H9 (cell line): ENCODE measurements around the gene ALDH5A1. TPM values are rescaled to one million over a fixed set of nuclear protein-coding genes. Genes with fewer than 3 reads are reported as not detected.

ENCODE experiments used
- DNase-seq: peaks from one replicate; pipeline ENCODE4 v3.0.0-alpha.2; 2017
- H2AFZ ChIP-seq: one replicate; pipeline ENCODE4 v1.6.1; 2013; ENCODE audit warnings: mild to moderate bottlenecking, low read length, control low read depth, moderate library complexity
- H2AK5ac ChIP-seq: 2 replicates; pipeline ENCODE4 v1.6.1; 2013; ENCODE audit warnings: low read length, control low read depth, mixed read lengths; ENCODE audit not compliant: insufficient read length
- H2BK120ac ChIP-seq: one replicate; pipeline ENCODE4 v1.6.1; 2013; ENCODE audit warnings: low read depth, mild to moderate bottlenecking, low read length, control low read depth, inconsistent platforms; ENCODE audit not compliant: poor library complexity, severe bottlenecking
- H2BK12ac ChIP-seq: 2 replicates; pipeline ENCODE4 v1.6.1; 2013; ENCODE audit warnings: low read length, control low read depth, mixed read lengths, low read depth; ENCODE audit not compliant: insufficient read length
- H2BK15ac ChIP-seq: 2 replicates; pipeline ENCODE4 v1.6.1; 2013; ENCODE audit warnings: low read depth, low read length, control low read depth
- H2BK20ac ChIP-seq: one replicate; pipeline ENCODE4 v1.6.1; 2013; ENCODE audit warnings: low read depth, mild to moderate bottlenecking, low read length, control low read depth, inconsistent platforms; ENCODE audit not compliant: poor library complexity, severe bottlenecking
- H2BK5ac ChIP-seq: 2 replicates; pipeline ENCODE4 v1.6.1; 2013; ENCODE audit warnings: low read length, control low read depth, mixed read lengths; ENCODE audit not compliant: insufficient read length
- H3K14ac ChIP-seq: 2 replicates; pipeline ENCODE4 v1.6.1; 2013; ENCODE audit warnings: low read length, control low read depth; ENCODE audit not compliant: insufficient read depth
- H3K18ac ChIP-seq: 2 replicates; pipeline ENCODE4 v1.6.1; 2013; ENCODE audit warnings: low read depth, mild to moderate bottlenecking, mixed read lengths, low read length, control low read depth; ENCODE audit not compliant: insufficient read length
- H3K23ac ChIP-seq: 2 replicates; pipeline ENCODE4 v1.6.1; 2013; ENCODE audit warnings: low read length, control low read depth, mixed read lengths, low read depth; ENCODE audit not compliant: insufficient read length
- H3K23me2 ChIP-seq: 2 replicates; pipeline ENCODE4 v1.6.1; 2013; ENCODE audit warnings: low read depth, mild to moderate bottlenecking, mixed read lengths, low read length, control low read depth; ENCODE audit not compliant: insufficient read length, poor library complexity, severe bottlenecking
- H3K27ac ChIP-seq: 2 replicates; pipeline ENCODE4 v1.5.1; 2013; ENCODE audit warnings: low read length, control low read depth, mixed read lengths, low read depth; ENCODE audit not compliant: insufficient read length
- H3K27me3 ChIP-seq: 2 replicates; pipeline ENCODE4 v1.6.1; 2013; ENCODE audit warnings: low read length, control low read depth, inconsistent platforms; ENCODE audit not compliant: insufficient read depth
- H3K4ac ChIP-seq: 2 replicates; pipeline ENCODE4 v1.6.1; 2013; ENCODE audit warnings: low read depth, mild to moderate bottlenecking, control low read depth, inconsistent platforms, low read length, moderate library complexity
- H3K4me1 ChIP-seq: 2 replicates; pipeline ENCODE4 v1.6.1; 2013; ENCODE audit warnings: low read length, control low read depth, inconsistent platforms; ENCODE audit not compliant: insufficient read depth
- H3K4me2 ChIP-seq: 2 replicates; pipeline ENCODE4 v1.6.1; 2013; ENCODE audit warnings: low read length, control low read depth, mixed read lengths; ENCODE audit not compliant: insufficient read length, insufficient read depth
- H3K56ac ChIP-seq: 2 replicates; pipeline ENCODE4 v1.6.1; 2013; ENCODE audit warnings: low read depth, mild to moderate bottlenecking, mixed read lengths, low read length, control low read depth; ENCODE audit not compliant: insufficient read length
- H3K79me1 ChIP-seq: 2 replicates; pipeline ENCODE4 v1.6.1; 2013; ENCODE audit warnings: low read depth, mild to moderate bottlenecking, moderate library complexity, low read length, control low read depth, inconsistent platforms; ENCODE audit not compliant: insufficient read depth, poor library complexity, severe bottlenecking
- H3K79me2 ChIP-seq: 2 replicates; pipeline ENCODE4 v1.6.1; 2013; ENCODE audit warnings: low read length, control low read depth, inconsistent platforms; ENCODE audit not compliant: insufficient read depth
- H3K9ac ChIP-seq: 2 replicates; pipeline ENCODE4 v1.6.1; 2013; ENCODE audit warnings: low read length, control low read depth, mixed read lengths; ENCODE audit not compliant: insufficient read length; ENCODE audit errors: extremely low read depth
- H3K9me3 ChIP-seq: one replicate; pipeline ENCODE4 v1.6.1; 2013; ENCODE audit warnings: low read depth, low read length, inconsistent platforms; ENCODE audit not compliant: control insufficient read depth
- H3T11ph ChIP-seq: one replicate; pipeline ENCODE4 v1.6.1; 2013; ENCODE audit warnings: mild to moderate bottlenecking, low read length, control low read depth, inconsistent platforms
- H4K20me1 ChIP-seq: one replicate; pipeline ENCODE4 v1.6.1; 2013; ENCODE audit not compliant: control insufficient read depth, insufficient read length, insufficient read depth
- H4K5ac ChIP-seq: 2 replicates; pipeline ENCODE4 v1.6.1; 2013; ENCODE audit warnings: low read depth, mild to moderate bottlenecking, mixed read lengths, low read length, control low read depth; ENCODE audit not compliant: insufficient read length
- H4K8ac ChIP-seq: replicated peaks from 2 replicates; pipeline ENCODE4 v1.6.1; 2013; ENCODE audit warnings: low read length, control low read depth, mixed read lengths, low read depth; ENCODE audit not compliant: insufficient read length
- H4K91ac ChIP-seq: 2 replicates; pipeline ENCODE4 v1.6.1; 2013; ENCODE audit warnings: low read depth, mild to moderate bottlenecking, moderate library complexity, mixed read lengths, low read length, control low read depth; ENCODE audit not compliant: insufficient read length
- H3K27ac Mint-ChIP-seq, 3 experiments: 2 replicates in 2 of 3; 3 replicates in 1 of 3; pipeline ENCODE4 v1.8.0; 2020 to 2021; ENCODE audit warnings: mixed read lengths in 3 of 3, mild to moderate bottlenecking in 1 of 3, moderate library complexity in 1 of 3
- H3K27me3 Mint-ChIP-seq: 2 replicates; pipeline ENCODE4 v1.8.0; 2021; ENCODE audit warnings: low read depth, mild to moderate bottlenecking, moderate library complexity, mixed read lengths
- H3K36me3 Mint-ChIP-seq, 3 experiments: 2 replicates in 2 of 3; 3 replicates in 1 of 3; pipeline ENCODE4 v1.8.0; 2020 to 2021; ENCODE audit warnings: low read depth in 3 of 3, mixed read lengths in 3 of 3; ENCODE audit not compliant: insufficient read depth in 1 of 3
- H3K4me1 Mint-ChIP-seq, 2 experiments: 2 replicates each; pipeline ENCODE4 v1.8.0; 2020; ENCODE audit warnings: mixed read lengths in 2 of 2
- H3K4me3 Mint-ChIP-seq, 2 experiments: 2 replicates in 1 of 2; 3 replicates in 1 of 2; pipeline ENCODE4 v1.8.0; 2020 to 2021; ENCODE audit warnings: mild to moderate bottlenecking in 2 of 2, mixed read lengths in 2 of 2, moderate library complexity in 1 of 2
- H3K9me3 Mint-ChIP-seq, 2 experiments: 2 replicates in 1 of 2; 3 replicates in 1 of 2; pipeline ENCODE4 v1.8.0; 2020; ENCODE audit warnings: mild to moderate bottlenecking in 2 of 2, mixed read lengths in 2 of 2, moderate library complexity in 1 of 2
- CTCF ChIP-seq: fragments of 200-600 bp; sonication (generic); conservative IDR thresholded peaks from 3 replicates; pipeline ENCODE4 v1.8.0; 2021; ENCODE audit warnings: antibody characterized with exemption, mild to moderate bottlenecking
- WGBS: extraction: QIAGEN DNeasy Blood & Tissue Kit; methylation state at CpG from one replicate; pipeline ENCODE4 v1.1.7; 2013; ENCODE audit warnings: missing lambda C conversion rate, low lambda C conversion rate, mixed read lengths; ENCODE audit not compliant: insufficient read length; ENCODE audit errors: extremely low coverage; 5-methylcytosine and 5-hydroxymethylcytosine counted together
- total RNA-seq: library from RNA; stranded (reverse); gene quantifications from 2 replicates; pipeline ENCODE4 v1.2.1, GENCODE V29; 2021

The ALDH5A1 gene
- total RNA-seq, 1 experiment from 2014 or later: 5.4 TPM

DNA sequence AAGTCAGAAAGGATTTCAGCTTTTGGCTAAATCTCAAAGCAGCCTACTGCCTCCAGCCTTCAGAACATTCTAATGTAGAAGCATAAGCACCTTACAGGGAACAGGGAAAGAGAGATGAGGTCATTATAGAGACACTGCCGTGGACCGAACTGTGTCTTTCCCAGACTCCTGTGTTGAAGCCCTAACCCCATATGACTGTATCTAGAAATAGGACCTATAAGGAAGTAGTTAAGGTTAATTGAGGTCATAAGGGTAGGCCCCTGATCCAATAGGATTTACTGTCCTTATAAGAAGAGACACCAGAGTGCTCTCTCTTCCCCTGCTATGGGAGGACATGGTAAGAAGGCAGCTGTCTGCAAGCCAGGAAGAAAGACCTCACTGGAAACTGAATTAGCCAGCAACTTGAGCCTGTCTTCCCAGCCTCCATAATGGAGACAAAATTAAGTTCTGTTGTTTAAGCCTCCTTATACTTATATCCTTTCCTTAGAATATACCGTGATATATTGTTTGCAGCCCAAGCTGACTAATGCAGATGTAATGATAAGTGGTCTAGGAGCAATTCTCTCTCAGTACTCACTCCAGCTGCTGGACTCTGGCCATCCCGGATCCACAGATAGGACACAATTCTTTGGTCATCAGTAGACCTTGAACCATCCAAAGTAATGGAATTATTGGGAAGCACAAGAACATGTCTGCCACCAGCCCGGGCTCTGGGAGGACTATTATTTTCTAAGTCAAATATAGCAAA, 71.4 kb downstream of the ALDH5A1 start:
- Histone ChIP-seq H4K20me1 (no peaks in the 10 kb centered on the region), H2AFZ (no peak overlapping the region), H2BK120ac (no peak overlapping the region), H4K91ac (no peak overlapping the region), H3K79me2 (no peaks in the 10 kb centered on the region), H3K4me1 (no peaks in the 10 kb centered on the region), H2AK5ac (no peak overlapping the region), H3K4me2 (no peak overlapping the region), H3T11ph (no peak overlapping the region), H3K9ac (no peak overlapping the region), H2BK12ac (no peak overlapping the region), H3K9me3 (no peaks in the 10 kb centered on the region), H2BK20ac (no peak overlapping the region), H3K23ac (no peak overlapping the region), H3K79me1 (no peaks in the 10 kb centered on the region), H3K18ac (no peak overlapping the region), H4K5ac (no peak overlapping the region), H3K27ac (no peak overlapping the region), H3K14ac (no peak overlapping the region), H3K27me3 (no peaks in the 10 kb centered on the region), H3K23me2 (no peaks in the 10 kb centered on the region), H2BK15ac (no peak overlapping the region), H3K4ac (no peak overlapping the region), H2BK5ac (no peak overlapping the region), H4K8ac (no peak overlapping the region), H3K56ac (no peak overlapping the region)
- no peak for DNase-seq
- Mint-ChIP-seq H3K9me3 (no peaks in the 10 kb centered on the region), H3K36me3 (no peaks in the 10 kb centered on the region; a peak in 1 of 7 replicates), H3K4me1 (peaks cover 0 to 3% of the 10 kb centered on the region in 2 experiments; a peak in 1 of 4 replicates), H3K27me3 (peaks cover 5% of the 10 kb centered on the region), H3K4me3 (no peak overlapping the region), H3K27ac (no peak overlapping the region)
- no peak for TF ChIP-seq CTCF
- WGBS: no CpG with 5 or more reads among the region's 5 CpGs
